Neural cell (in vitro differentiated cells): ENCODE results near the gene MBD3L1. TPM values are rescaled to one million over a fixed set of nuclear protein-coding genes. Genes with fewer than 3 reads are reported as not detected.
A peak's percentile ranks its signal among the peaks of the same experiment; 100 is the strongest.

ENCODE experiments used
- H2AFZ ChIP-seq: fragments of 200-600, 300-800 bp; sonication (generic), shearing (Covaris generic); 2 replicates; pipeline ENCODE4 v1.6.0; 2014; ENCODE audit warnings: low read depth, mild to moderate bottlenecking, antibody characterized with exemption, low read length, moderate library complexity
- H3F3A ChIP-seq: fragments of 200-600 bp; shearing (Covaris generic); 2 replicates; pipeline ENCODE4 v1.6.1; 2016; ENCODE audit warnings: mild to moderate bottlenecking, moderate library complexity, mixed read lengths, antibody characterized with exemption, low read length; ENCODE audit not compliant: insufficient read depth, poor library complexity, severe bottlenecking
- H3K27ac ChIP-seq: fragments of 200-600, 300-800 bp; sonication (generic), shearing (Covaris generic); 2 replicates; pipeline ENCODE4 v1.5.1; 2014; ENCODE audit warnings: mild to moderate bottlenecking, low read length, moderate library complexity
- H3K27me3 ChIP-seq: fragments of 300-800, 200-600 bp; sonication (generic), shearing (Covaris generic); 2 replicates; pipeline ENCODE4 v1.6.0; 2014; ENCODE audit warnings: mild to moderate bottlenecking, low read depth, low read length, moderate library complexity; ENCODE audit not compliant: insufficient read depth
- H3K36me3 ChIP-seq: fragments of 300-800, 200-600 bp; sonication (generic), shearing (Covaris generic); 2 replicates; pipeline ENCODE4 v1.5.1; 2014; ENCODE audit warnings: mild to moderate bottlenecking, antibody characterized with exemption, low read length, moderate library complexity; ENCODE audit not compliant: insufficient read depth
- H3K4me2 ChIP-seq: fragments of 300-800, 200-600 bp; sonication (generic), shearing (Covaris generic); 2 replicates; pipeline ENCODE4 v1.6.0; 2014; ENCODE audit warnings: mild to moderate bottlenecking, low read length
- H3K4me3 ChIP-seq: fragments of 300-800, 200-600 bp; sonication (generic), shearing (Covaris generic); 2 replicates; pipeline ENCODE4 v1.5.1; 2014; ENCODE audit warnings: mild to moderate bottlenecking, low read length, moderate library complexity
- H3K79me2 ChIP-seq: fragments of 200-600 bp; shearing (Covaris generic); replicated peaks from 2 replicates; pipeline ENCODE4 v1.6.0; 2014; ENCODE audit warnings: mild to moderate bottlenecking, low read length, moderate library complexity; ENCODE audit not compliant: insufficient read depth
- H3K9ac ChIP-seq: fragments of 300-800, 200-600 bp; sonication (generic), shearing (Covaris generic); 2 replicates; pipeline ENCODE4 v1.6.1; 2016; ENCODE audit warnings: mild to moderate bottlenecking, low read length, mixed read lengths
- H3K9me2 ChIP-seq: fragments of 200-600 bp; shearing (Covaris generic); 2 replicates; pipeline ENCODE4 v1.6.1; 2016; ENCODE audit warnings: mild to moderate bottlenecking, low read length, mixed read lengths; ENCODE audit not compliant: insufficient read depth
- H3K9me3 ChIP-seq: fragments of 200-600, 300-800 bp; sonication (generic), shearing (Covaris generic); 2 replicates; pipeline ENCODE4 v1.6.1; 2016; ENCODE audit warnings: mild to moderate bottlenecking, mixed run types, low read length, moderate library complexity, mixed read lengths
- H4K20me1 ChIP-seq: fragments of 200-600 bp; shearing (Covaris generic); 2 replicates; pipeline ENCODE4 v1.6.1; 2016; ENCODE audit warnings: mild to moderate bottlenecking, mixed run types; ENCODE audit not compliant: insufficient read depth
- CTCF ChIP-seq: fragments of 450-650 bp; IDR thresholded peaks from 2 replicates; pipeline ENCODE4 v1.5.1; 2014; ENCODE audit warnings: antibody characterized with exemption, mild to moderate bottlenecking, moderate library complexity; ENCODE audit not compliant: poor library complexity, severe bottlenecking
- EP300 ChIP-seq: fragments of 450-650 bp; conservative IDR thresholded peaks from 2 replicates; pipeline ENCODE4 v1.6.1; 2014; ENCODE audit warnings: antibody characterized with exemption, mild to moderate bottlenecking, moderate library complexity; ENCODE audit not compliant: poor library complexity, severe bottlenecking
- EZH2 ChIP-seq: fragments of 200-600, 300-800 bp; shearing (Covaris generic), sonication (generic); IDR thresholded peaks from 2 replicates; pipeline ENCODE4 v1.6.1; 2014; ENCODE audit warnings: antibody characterized with exemption, low read length, borderline replicate concordance, mild to moderate bottlenecking; ENCODE audit not compliant: insufficient read depth, poor library complexity, severe bottlenecking
- MXI1 ChIP-seq: fragments of 450-650 bp; conservative IDR thresholded peaks from 2 replicates; pipeline ENCODE4 v1.6.1; 2014; ENCODE audit warnings: antibody characterized with exemption, mild to moderate bottlenecking; ENCODE audit not compliant: poor library complexity, severe bottlenecking
- POLR2AphosphoS5 ChIP-seq: IDR thresholded peaks from 2 replicates; pipeline ENCODE4 v1.6.1; 2012
- RAD21 ChIP-seq: fragments of 450-650 bp; conservative IDR thresholded peaks from 2 replicates; pipeline ENCODE4 v1.6.1; 2014; ENCODE audit warnings: antibody characterized with exemption, mild to moderate bottlenecking, moderate library complexity
- SMC3 ChIP-seq: fragments of 450-650 bp; conservative IDR thresholded peaks from 2 replicates; pipeline ENCODE4 v1.6.1; 2014; ENCODE audit warnings: antibody characterized with exemption, mild to moderate bottlenecking, moderate library complexity; ENCODE audit not compliant: poor library complexity
- TAF1 ChIP-seq: IDR thresholded peaks from 2 replicates; pipeline ENCODE4 v1.6.1; 2012; ENCODE audit warnings: low read depth
- polyA plus RNA-seq: library from polyadenylated mRNA; depleted of rRNA; stranded (reverse); fragments of >200 nt; gene quantifications from 2 replicates; pipeline ENCODE4 v1.2.3, GENCODE V29; 2014
- TF ChIP-seq, protein P1 (sequence below): IDR thresholded peaks from 2 replicates; pipeline ENCODE4 v1.6.1; 2012; ENCODE audit warnings: borderline replicate concordance

Gene MBD3L1
- polyA plus RNA-seq, 1 donor from 2014 or later, result not detected

- no peak for TF ChIP-seq CTCF
- no peak for TF ChIP-seq TAF1
- TF ChIP-seq, protein P1, sequence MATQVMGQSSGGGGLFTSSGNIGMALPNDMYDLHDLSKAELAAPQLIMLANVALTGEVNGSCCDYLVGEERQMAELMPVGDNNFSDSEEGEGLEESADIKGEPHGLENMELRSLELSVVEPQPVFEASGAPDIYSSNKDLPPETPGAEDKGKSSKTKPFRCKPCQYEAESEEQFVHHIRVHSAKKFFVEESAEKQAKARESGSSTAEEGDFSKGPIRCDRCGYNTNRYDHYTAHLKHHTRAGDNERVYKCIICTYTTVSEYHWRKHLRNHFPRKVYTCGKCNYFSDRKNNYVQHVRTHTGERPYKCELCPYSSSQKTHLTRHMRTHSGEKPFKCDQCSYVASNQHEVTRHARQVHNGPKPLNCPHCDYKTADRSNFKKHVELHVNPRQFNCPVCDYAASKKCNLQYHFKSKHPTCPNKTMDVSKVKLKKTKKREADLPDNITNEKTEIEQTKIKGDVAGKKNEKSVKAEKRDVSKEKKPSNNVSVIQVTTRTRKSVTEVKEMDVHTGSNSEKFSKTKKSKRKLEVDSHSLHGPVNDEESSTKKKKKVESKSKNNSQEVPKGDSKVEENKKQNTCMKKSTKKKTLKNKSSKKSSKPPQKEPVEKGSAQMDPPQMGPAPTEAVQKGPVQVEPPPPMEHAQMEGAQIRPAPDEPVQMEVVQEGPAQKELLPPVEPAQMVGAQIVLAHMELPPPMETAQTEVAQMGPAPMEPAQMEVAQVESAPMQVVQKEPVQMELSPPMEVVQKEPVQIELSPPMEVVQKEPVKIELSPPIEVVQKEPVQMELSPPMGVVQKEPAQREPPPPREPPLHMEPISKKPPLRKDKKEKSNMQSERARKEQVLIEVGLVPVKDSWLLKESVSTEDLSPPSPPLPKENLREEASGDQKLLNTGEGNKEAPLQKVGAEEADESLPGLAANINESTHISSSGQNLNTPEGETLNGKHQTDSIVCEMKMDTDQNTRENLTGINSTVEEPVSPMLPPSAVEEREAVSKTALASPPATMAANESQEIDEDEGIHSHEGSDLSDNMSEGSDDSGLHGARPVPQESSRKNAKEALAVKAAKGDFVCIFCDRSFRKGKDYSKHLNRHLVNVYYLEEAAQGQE, result no peak
- no peak for TF ChIP-seq SMC3
- no peak for TF ChIP-seq POLR2AphosphoS5
- H3K4me2 ChIP-seq, result no peak overlapping the region
- H3K9me2 ChIP-seq, result no peaks in the 10 kb centered on the region
- no peak overlapping the region for H3K9ac ChIP-seq
- peaks cover 4% of the 10 kb centered on the region for H3K79me2 ChIP-seq
- no peak overlapping the region for H3K4me3 ChIP-seq
- H3K27me3 ChIP-seq, result no peaks in the 10 kb centered on the region
- no peak overlapping the region for H2AFZ ChIP-seq
- H3K9me3 ChIP-seq, result no peaks in the 10 kb centered on the region
- no peaks in the 10 kb centered on the region for H3F3A ChIP-seq
- no peaks in the 10 kb centered on the region for H4K20me1 ChIP-seq
- H3K27ac ChIP-seq, result no peak overlapping the region
- H3K36me3 ChIP-seq, result peaks cover 13% of the 10 kb centered on the region
Measured at GRCh38 chr19:8827277-8827676, 4.9 kb upstream of the MBD3L1 start.

GRCh38 chr19:8831373-8831772 is 804 bp upstream of the MBD3L1 start:
- Histone ChIP-seq H3K27me3 (no peaks in the 10 kb centered on the region), H3K4me3 (peak overlapping the region; percentile 92), H3K9ac (peak overlapping the region; percentile 87), H2AFZ (peak overlapping the region; percentile 10), H4K20me1 (no peaks in the 10 kb centered on the region), H3F3A (no peaks in the 10 kb centered on the region), H3K9me2 (no peaks in the 10 kb centered on the region), H3K79me2 (peaks cover 4% of the 10 kb centered on the region), H3K9me3 (no peaks in the 10 kb centered on the region), H3K27ac (peak overlapping the region; percentile 86), H3K36me3 (peaks cover 5% of the 10 kb centered on the region), H3K4me2 (peak overlapping the region; percentile 46)
- TF ChIP-seq, protein P1, result no peak
- TF ChIP-seq TAF1 (no peak), EZH2 (no peak), MXI1 (no peak), RAD21 (no peak), POLR2AphosphoS5 (no peak), EP300 (no peak)
